Measurements from ENCODE around the gene E2F6. TPM values are rescaled to one million over a fixed set of nuclear protein-coding genes. Genes with fewer than 3 reads are reported as not detected.

Gene E2F6
- total and polyA plus RNA-seq, 2 of the 13 experiments (the other 11 are each of a cell fraction or from before 2014, with no cell fraction given) = 27.3 to 36.0 TPM

DNA sequence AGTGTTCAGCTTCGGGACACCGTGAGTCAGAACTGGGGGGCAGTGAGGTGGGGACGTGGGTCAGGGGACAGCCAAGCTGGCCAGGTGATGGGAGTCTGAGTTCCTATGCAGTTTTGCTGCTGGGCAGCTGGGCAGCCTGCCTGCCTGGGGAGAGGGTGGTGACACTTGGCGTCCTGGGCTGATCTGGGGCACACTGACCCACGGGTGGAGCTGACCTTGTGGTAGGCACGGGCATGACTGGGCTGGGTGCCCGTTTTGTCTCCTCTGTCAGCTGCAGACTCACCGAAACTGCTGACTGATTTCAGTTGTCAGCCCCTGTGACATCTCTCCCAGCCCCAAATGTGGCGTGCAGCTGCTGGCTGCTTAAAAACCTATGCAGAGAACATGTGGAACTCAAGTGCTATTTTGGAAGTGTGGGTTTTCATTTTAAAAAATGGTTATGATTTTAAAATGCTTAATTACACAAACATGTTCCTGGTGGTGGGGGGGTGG is 32.6 kb upstream of the E2F6 start (continued):
- TF ChIP-seq ZNF136 (CRISPR knock-in tag; IDR thresholded peaks at IDR 0.05; ENCODE audit: low read depth) (no peak), ZNF776 (CRISPR knock-in tag; IDR thresholded peaks at IDR 0.05) (no peak), ZSCAN31 (CRISPR knock-in tag; IDR thresholded peaks at IDR 0.05; ENCODE audit: low read depth) (no peak), ZFAT (CRISPR knock-in tag; conservative IDR thresholded peaks at IDR 0.05) (no peak), TBX3 (IDR thresholded peaks at IDR 0.05; ENCODE audit: borderline replicate concordance) (no peak), ZNF766 (CRISPR knock-in tag; IDR thresholded peaks at IDR 0.05; ENCODE audit: borderline replicate concordance) (no peak), ZNF713 (CRISPR knock-in tag; IDR thresholded peaks at IDR 0.05) (no peak), ZNF546 (CRISPR knock-in tag; conservative IDR thresholded peaks at IDR 0.05) (no peak), SNAPC2 (CRISPR knock-in tag; IDR thresholded peaks at IDR 0.05) (no peak)
- TF ChIP-seq, protein P1, sequence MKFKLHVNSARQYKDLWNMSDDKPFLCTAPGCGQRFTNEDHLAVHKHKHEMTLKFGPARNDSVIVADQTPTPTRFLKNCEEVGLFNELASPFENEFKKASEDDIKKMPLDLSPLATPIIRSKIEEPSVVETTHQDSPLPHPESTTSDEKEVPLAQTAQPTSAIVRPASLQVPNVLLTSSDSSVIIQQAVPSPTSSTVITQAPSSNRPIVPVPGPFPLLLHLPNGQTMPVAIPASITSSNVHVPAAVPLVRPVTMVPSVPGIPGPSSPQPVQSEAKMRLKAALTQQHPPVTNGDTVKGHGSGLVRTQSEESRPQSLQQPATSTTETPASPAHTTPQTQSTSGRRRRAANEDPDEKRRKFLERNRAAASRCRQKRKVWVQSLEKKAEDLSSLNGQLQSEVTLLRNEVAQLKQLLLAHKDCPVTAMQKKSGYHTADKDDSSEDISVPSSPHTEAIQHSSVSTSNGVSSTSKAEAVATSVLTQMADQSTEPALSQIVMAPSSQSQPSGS (CRISPR knock-in tag; IDR thresholded peaks at IDR 0.05) = no peak
- TF ChIP-seq, protein P2, sequence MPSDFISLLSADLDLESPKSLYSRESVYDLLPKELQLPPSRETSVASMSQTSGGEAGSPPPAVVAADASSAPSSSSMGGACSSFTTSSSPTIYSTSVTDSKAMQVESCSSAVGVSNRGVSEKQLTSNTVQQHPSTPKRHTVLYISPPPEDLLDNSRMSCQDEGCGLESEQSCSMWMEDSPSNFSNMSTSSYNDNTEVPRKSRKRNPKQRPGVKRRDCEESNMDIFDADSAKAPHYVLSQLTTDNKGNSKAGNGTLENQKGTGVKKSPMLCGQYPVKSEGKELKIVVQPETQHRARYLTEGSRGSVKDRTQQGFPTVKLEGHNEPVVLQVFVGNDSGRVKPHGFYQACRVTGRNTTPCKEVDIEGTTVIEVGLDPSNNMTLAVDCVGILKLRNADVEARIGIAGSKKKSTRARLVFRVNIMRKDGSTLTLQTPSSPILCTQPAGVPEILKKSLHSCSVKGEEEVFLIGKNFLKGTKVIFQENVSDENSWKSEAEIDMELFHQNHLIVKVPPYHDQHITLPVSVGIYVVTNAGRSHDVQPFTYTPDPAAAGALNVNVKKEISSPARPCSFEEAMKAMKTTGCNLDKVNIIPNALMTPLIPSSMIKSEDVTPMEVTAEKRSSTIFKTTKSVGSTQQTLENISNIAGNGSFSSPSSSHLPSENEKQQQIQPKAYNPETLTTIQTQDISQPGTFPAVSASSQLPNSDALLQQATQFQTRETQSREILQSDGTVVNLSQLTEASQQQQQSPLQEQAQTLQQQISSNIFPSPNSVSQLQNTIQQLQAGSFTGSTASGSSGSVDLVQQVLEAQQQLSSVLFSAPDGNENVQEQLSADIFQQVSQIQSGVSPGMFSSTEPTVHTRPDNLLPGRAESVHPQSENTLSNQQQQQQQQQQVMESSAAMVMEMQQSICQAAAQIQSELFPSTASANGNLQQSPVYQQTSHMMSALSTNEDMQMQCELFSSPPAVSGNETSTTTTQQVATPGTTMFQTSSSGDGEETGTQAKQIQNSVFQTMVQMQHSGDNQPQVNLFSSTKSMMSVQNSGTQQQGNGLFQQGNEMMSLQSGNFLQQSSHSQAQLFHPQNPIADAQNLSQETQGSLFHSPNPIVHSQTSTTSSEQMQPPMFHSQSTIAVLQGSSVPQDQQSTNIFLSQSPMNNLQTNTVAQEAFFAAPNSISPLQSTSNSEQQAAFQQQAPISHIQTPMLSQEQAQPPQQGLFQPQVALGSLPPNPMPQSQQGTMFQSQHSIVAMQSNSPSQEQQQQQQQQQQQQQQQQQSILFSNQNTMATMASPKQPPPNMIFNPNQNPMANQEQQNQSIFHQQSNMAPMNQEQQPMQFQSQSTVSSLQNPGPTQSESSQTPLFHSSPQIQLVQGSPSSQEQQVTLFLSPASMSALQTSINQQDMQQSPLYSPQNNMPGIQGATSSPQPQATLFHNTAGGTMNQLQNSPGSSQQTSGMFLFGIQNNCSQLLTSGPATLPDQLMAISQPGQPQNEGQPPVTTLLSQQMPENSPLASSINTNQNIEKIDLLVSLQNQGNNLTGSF (CRISPR knock-in tag; IDR thresholded peaks at IDR 0.05) = peak; percentile 80
- TF ChIP-seq, protein P3, sequence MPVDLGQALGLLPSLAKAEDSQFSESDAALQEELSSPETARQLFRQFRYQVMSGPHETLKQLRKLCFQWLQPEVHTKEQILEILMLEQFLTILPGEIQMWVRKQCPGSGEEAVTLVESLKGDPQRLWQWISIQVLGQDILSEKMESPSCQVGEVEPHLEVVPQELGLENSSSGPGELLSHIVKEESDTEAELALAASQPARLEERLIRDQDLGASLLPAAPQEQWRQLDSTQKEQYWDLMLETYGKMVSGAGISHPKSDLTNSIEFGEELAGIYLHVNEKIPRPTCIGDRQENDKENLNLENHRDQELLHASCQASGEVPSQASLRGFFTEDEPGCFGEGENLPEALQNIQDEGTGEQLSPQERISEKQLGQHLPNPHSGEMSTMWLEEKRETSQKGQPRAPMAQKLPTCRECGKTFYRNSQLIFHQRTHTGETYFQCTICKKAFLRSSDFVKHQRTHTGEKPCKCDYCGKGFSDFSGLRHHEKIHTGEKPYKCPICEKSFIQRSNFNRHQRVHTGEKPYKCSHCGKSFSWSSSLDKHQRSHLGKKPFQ (CRISPR knock-in tag; IDR thresholded peaks at IDR 0.05; ENCODE audit: insufficient replicate concordance) = peak; percentile 44
- TF ChIP-seq, protein P4, sequence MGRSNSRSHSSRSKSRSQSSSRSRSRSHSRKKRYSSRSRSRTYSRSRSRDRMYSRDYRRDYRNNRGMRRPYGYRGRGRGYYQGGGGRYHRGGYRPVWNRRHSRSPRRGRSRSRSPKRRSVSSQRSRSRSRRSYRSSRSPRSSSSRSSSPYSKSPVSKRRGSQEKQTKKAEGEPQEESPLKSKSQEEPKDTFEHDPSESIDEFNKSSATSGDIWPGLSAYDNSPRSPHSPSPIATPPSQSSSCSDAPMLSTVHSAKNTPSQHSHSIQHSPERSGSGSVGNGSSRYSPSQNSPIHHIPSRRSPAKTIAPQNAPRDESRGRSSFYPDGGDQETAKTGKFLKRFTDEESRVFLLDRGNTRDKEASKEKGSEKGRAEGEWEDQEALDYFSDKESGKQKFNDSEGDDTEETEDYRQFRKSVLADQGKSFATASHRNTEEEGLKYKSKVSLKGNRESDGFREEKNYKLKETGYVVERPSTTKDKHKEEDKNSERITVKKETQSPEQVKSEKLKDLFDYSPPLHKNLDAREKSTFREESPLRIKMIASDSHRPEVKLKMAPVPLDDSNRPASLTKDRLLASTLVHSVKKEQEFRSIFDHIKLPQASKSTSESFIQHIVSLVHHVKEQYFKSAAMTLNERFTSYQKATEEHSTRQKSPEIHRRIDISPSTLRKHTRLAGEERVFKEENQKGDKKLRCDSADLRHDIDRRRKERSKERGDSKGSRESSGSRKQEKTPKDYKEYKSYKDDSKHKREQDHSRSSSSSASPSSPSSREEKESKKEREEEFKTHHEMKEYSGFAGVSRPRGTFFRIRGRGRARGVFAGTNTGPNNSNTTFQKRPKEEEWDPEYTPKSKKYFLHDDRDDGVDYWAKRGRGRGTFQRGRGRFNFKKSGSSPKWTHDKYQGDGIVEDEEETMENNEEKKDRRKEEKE (IDR thresholded peaks at IDR 0.05) = no peak

Measured in HepG2 (cell line).